ENCODE data around the gene PCNX1.

GRCh38 chr14:70872678-70873020, 34.6 kb upstream of the PCNX1 start:
- TF ChIP-seq CTCF (IDR thresholded peaks at IDR 0.05; ENCODE audit: low read depth, low read length, missing input control) (no peak), REST (IDR thresholded peaks at IDR 0.05) (no peak), JUND (IDR thresholded peaks at IDR 0.05) (no peak), RAD21 (IDR thresholded peaks at IDR 0.05) (no peak), YY1 (IDR thresholded peaks at IDR 0.05) (no peak), ATF3 (IDR thresholded peaks at IDR 0.05) (no peak), GABPA (IDR thresholded peaks at IDR 0.05 in 1 of 2, conservative IDR thresholded peaks at IDR 0.05 in 1 of 2) (no peak), TAF1 (conservative IDR thresholded peaks at IDR 0.05) (no peak), RXRA (IDR thresholded peaks at IDR 0.05) (no peak)
- TF ChIP-seq, protein P1, sequence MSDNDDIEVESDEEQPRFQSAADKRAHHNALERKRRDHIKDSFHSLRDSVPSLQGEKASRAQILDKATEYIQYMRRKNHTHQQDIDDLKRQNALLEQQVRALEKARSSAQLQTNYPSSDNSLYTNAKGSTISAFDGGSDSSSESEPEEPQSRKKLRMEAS (IDR thresholded peaks at IDR 0.05) = no peak

All from liver (tissue), 3 donors.